Transverse colon (tissue), 4 donors: Measurements from ENCODE around the gene PPM1H. TPM values are rescaled to one million over a fixed set of nuclear protein-coding genes. Genes with fewer than 3 reads are reported as not detected.

Experiments
- DNase-seq: peaks from one replicate; pipeline ENCODE4 v3.0.0-alpha.2; 2019
- H3K27ac ChIP-seq, 4 donors: fragments of 200-600 bp; sonication (generic); 2 replicates each; pipeline ENCODE4 v1.5.1; 2016 to 2018; ENCODE audit warnings: inconsistent platforms in 4 of 4
- H3K27me3 ChIP-seq: fragments of 200-600 bp; sonication (generic); 2 replicates; pipeline ENCODE4 v1.5.1; 2017; ENCODE audit warnings: inconsistent platforms
- H3K36me3 ChIP-seq, 4 donors: fragments of 200-600 bp; sonication (generic); 2 replicates each; pipeline ENCODE4 v1.5.1; 2017 to 2019; ENCODE audit warnings: inconsistent platforms in 4 of 4
- H3K4me1 ChIP-seq, 4 donors: fragments of 200-600 bp; sonication (generic); 2 replicates each; pipeline ENCODE4 v1.5.1; 2017 to 2020; ENCODE audit warnings: inconsistent platforms in 4 of 4
- H3K4me3 ChIP-seq, 4 donors: fragments of 200-600 bp; sonication (generic); 1 replicate in 1 of 4; 2 replicates in 3 of 4; pipeline versions ENCODE4 v1.5.1 to v1.6.1; 2017 to 2019; ENCODE audit warnings: inconsistent platforms in 4 of 4
- H3K9me3 ChIP-seq, 2 donors: fragments of 200-600 bp; sonication (generic); 2 replicates each; pipeline ENCODE4 v1.5.1; 2017 to 2019; ENCODE audit warnings: inconsistent platforms in 2 of 2
- CTCF ChIP-seq, 5 experiments: fragments of 200-600 bp in 3 of 5; fragments of 450-650 bp in 2 of 5; sonication (generic) in 3 of 5; IDR thresholded peaks; 1 replicate in 2 of 5; 2 replicates in 3 of 5; pipeline ENCODE4 v1.5.1; 2016 to 2017; ENCODE audit warnings: antibody characterized with exemption in 5 of 5, inconsistent platforms in 3 of 5, mild to moderate bottlenecking in 2 of 5, moderate library complexity in 1 of 5
- EP300 ChIP-seq: sonication (generic); formaldehyde crosslinking; IDR thresholded peaks from one replicate; pipeline ENCODE4 v1.6.1; 2017; ENCODE audit warnings: antibody characterized with exemption, low read depth
- POLR2A ChIP-seq: fragments of 450-650 bp; IDR thresholded peaks from one replicate; pipeline ENCODE4 v1.6.1; 2016; ENCODE audit warnings: antibody characterized with exemption, mild to moderate bottlenecking, moderate library complexity
- POLR2AphosphoS5 ChIP-seq, 3 donors: sonication (generic); formaldehyde crosslinking; IDR thresholded peaks; one replicate each; pipeline ENCODE4 v1.6.1; 2016; ENCODE audit warnings: antibody characterized with exemption in 3 of 3
- WGBS, 2 donors: methylation state at CpG; one replicate each; pipeline ENCODE4 v1.1.5; 2018; ENCODE audit warnings: low coverage in 1 of 2; 5-methylcytosine and 5-hydroxymethylcytosine counted together
- in situ Hi-C, 4 donors: fragments of 200-750 bp; cut with MboI; loops; one replicate each; pipeline versions ENCODE4 v1.15.0 to v1.15.1; 2017; ENCODE audit warnings: low sequenced_read_pairs in 3 of 4, low pct_ligation_motif_present in 1 of 4, low pct_unique_long_range_greater_than_20kb in 1 of 4
- intact Hi-C: fragments of 100-400 bp; cut with DNase I; formaldehyde crosslinking; loops from one replicate; pipeline ENCODE4 v1.15.1; 2023; ENCODE audit warnings: low total_unique reads
- total RNA-seq, 4 donors: library from RNA; depleted of rRNA; stranded (reverse); fragments of >200 nt; gene quantifications; one replicate each; pipeline ENCODE4 v1.1.0, GENCODE V29; 2016

PPM1H gene
- total RNA-seq, 4 donors from 2014 or later, result 0.37 to 3.2 (median 2.8) TPM

GRCh38 chr12:62677355-62677754 lies 257.6 kb downstream of the PPM1H start:
- in situ Hi-C loops, result no loop called here
- intact Hi-C loops, result no loop called here
- 89% methylated on average over 7 of the region's 7 CpGs; no CpG with 5 or more reads in 1 of the 2 donors for WGBS, 2 donors

GRCh38 chr12:62676521-62677307 lies 258.2 kb downstream of the PPM1H start:
- in situ Hi-C loops, result no loop called here
- no peaks in the 10 kb centered on the region for H3K4me1 ChIP-seq
- no peak overlapping the region for H3K4me3 ChIP-seq
- H3K36me3 ChIP-seq, result no peaks in the 10 kb centered on the region
- WGBS, 2 donors, result 95% methylated on average over 11 of the region's 11 CpGs; no CpG with 5 or more reads in 1 of the 2 donors
- intact Hi-C loops, result no loop called here
- H3K9me3 ChIP-seq, result no peaks in the 10 kb centered on the region
- TF ChIP-seq POLR2AphosphoS5 (IDR thresholded peaks at IDR 0.05) (no peak), CTCF (IDR thresholded peaks at IDR 0.05) (no peak), EP300 (no peak), POLR2A (no peak)
- no peak overlapping the region for H3K27ac ChIP-seq
- DNase-seq, result no peak
- H3K27me3 ChIP-seq, result no peaks in the 10 kb centered on the region

More at GRCh38 chr12:62677355-62677754, 257.6 kb downstream of the PPM1H start:
- no peaks in the 10 kb centered on the region for H3K9me3 ChIP-seq
- TF ChIP-seq CTCF (IDR thresholded peaks at IDR 0.05) (no peak), POLR2A (no peak), EP300 (no peak), POLR2AphosphoS5 (IDR thresholded peaks at IDR 0.05) (no peak)
- H3K27ac ChIP-seq, result no peak overlapping the region
- no peak for DNase-seq
- H3K36me3 ChIP-seq, result no peaks in the 10 kb centered on the region
- no peaks in the 10 kb centered on the region for H3K4me1 ChIP-seq
- H3K4me3 ChIP-seq, result no peak overlapping the region
- no peaks in the 10 kb centered on the region for H3K27me3 ChIP-seq

GRCh38 chr12:62673028-62673815 lies 261.7 kb downstream of the PPM1H start:
- Histone ChIP-seq H3K9me3 (no peaks in the 10 kb centered on the region), H3K4me1 (no peaks in the 10 kb centered on the region), H3K27me3 (no peaks in the 10 kb centered on the region), H3K27ac (no peak overlapping the region), H3K4me3 (no peak overlapping the region), H3K36me3 (no peaks in the 10 kb centered on the region)
- DNase-seq, result no peak
- TF ChIP-seq POLR2AphosphoS5 (IDR thresholded peaks at IDR 0.05), result no peak
- intact Hi-C loops (no loop called here), in situ Hi-C loops (no loop called here)
- 80 to 88% methylated on average over 4 to 6 of the region's 6 CpGs for WGBS, 2 donors

- Histone ChIP-seq H3K36me3 (no peaks in the 10 kb centered on the region), H3K27ac (no peak overlapping the region), H3K4me3 (no peak overlapping the region), H3K4me1 (no peaks in the 10 kb centered on the region), H3K27me3 (no peaks in the 10 kb centered on the region), H3K9me3 (no peaks in the 10 kb centered on the region)
- 78 to 88% methylated on average over 5 to 10 of the region's 10 CpGs for WGBS, 2 donors
- no peak for TF ChIP-seq POLR2A
- TF ChIP-seq EP300, result no peak
- TF ChIP-seq CTCF (IDR thresholded peaks at IDR 0.05), result no peak
- TF ChIP-seq POLR2AphosphoS5 (IDR thresholded peaks at IDR 0.05), result no peak
- DNase-seq, result no peak
- intact Hi-C loops (no loop called here), in situ Hi-C loops (no loop called here)
Measured at GRCh38 chr12:62670986-62671720, 263.8 kb downstream of the PPM1H start.
